Umbilical cord (tissue), 2 donors: ENCODE results near the gene CREBL2. TPM values are rescaled to one million over a fixed set of nuclear protein-coding genes. Genes with fewer than 3 reads are reported as not detected.
"Not testable (repeated sequence)": the region's sequence is repeated elsewhere in the genome, so short reads cannot be mapped to it uniquely, and the experiment has no call there.

Experiments used
- DNase-seq: peaks from one replicate; pipeline ENCODE4 v3.0.0-alpha.2; 2015; ENCODE audit warnings: low spot score
- total RNA-seq: library from RNA; depleted of rRNA; stranded (reverse); fragments of >200 nt; gene quantifications from one replicate; pipeline ENCODE4 v1.2.3, GENCODE V29; 2014; ENCODE audit warnings: low replicate concordance; ENCODE audit not compliant: insufficient read depth

Gene CREBL2, protein sequence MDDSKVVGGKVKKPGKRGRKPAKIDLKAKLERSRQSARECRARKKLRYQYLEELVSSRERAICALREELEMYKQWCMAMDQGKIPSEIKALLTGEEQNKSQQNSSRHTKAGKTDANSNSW
- 19.3 TPM for total RNA-seq

DNA sequence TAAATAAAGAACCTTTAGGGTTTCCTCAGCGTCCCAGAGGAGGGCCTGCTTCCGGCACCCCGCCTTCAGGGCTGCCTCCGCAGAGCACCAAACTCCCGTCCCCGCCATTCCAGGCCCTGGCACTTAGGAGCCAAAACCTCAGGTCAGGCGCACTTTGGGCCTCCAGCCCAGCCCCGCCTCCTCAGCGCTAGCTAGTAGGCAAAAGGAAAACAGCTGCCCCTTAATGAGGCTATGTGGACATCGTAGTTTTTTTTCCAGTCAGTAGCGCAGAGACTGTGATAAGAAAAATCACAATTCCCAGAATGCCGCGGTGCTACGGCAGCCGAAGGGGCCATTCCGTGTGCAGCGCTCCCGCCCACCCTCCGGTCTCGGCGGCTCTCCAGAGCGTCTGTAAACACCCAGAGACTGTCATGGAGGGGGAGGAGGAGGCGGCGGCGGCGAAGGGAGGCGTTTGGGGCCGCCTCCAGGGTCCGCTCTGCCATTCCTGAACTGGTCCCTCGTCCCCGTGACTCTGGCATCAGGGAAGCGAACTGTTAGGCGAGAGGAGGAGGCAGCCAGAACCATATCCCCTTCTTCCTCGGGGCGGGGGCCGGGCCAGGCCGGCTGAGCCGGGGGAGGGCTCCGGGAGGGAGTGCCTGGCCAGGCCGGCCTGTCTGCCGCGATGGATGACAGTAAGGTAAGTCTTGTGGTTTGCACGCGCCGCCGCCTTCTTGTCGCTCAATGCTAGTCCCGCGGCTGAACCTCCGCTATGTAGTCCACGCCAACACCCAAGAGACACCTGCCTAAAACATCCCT lies at the start of gene CREBL2:
CREBL2 (plus strand) TSS at position 365 of the 795 bp plus-strand sequence; CDS start at position 662, 297 bp downstream.
- peak; percentile 98 for DNase-seq

DNA sequence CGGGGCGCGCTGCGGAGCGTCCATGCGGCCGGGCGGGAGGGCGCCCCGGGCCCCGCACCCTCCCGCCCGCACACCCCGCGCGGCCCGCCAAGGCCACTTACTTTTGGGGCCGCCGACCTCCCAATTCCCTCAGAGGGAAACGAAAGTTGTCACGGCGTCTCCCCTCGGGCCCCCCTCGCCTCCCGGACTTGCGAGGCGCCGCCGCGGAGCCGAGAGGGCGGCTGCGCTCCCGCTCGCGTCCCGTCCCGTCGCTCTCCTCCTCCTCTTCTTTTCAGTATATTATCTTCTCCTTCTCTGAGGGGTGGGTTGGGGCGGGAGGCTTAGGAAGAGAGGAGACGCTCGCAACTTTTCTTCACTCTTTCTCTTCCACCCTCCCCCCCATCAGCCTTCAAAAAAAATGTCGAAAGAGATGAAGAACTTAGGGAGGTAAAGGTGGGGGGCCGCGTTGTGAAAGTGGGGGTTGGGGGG lies 49.6 kb upstream of the CREBL2 start:
- peak; percentile 27 for DNase-seq

DNA sequence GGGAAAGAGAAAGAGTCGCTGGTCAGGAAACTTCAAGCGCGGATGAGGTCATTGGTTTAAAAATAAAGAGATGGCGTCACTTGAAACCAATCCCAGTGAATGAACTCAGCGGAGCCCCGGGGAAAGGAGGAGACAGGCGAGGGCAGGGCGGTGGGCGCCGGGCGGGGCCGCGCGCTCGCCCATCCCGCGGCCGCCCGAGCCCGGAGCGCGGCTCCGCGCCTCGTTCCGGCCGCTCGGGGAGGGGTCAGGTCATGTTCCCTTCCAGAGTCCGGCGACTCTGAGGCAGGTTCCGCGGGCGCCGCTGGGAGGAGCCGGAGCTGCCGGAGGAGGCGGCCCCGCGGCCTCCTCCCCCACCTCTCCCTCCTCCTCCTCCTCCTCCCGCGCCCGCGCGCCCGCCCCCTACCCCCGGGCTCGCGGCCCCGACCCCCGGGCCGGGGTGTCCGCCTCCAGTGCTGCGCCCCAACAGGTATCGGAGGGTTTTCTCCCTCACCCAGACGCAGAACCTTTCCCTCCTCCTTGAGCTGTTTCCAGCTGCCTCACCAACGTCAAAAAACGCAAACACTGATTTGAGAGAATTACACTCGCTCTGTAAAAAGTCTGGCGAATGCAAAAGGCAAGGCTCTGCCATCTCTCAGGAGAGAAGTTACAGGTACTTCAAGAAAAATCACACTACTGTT lies 49.0 kb upstream of the CREBL2 start, which contains the start of gene DUSP16:
DUSP16 (minus strand) TSS at position 279 of the 677 bp plus-strand sequence. CDS start 41,765 bp downstream, outside the sequence.
- DNase-seq: peak; percentile 99

DNA sequence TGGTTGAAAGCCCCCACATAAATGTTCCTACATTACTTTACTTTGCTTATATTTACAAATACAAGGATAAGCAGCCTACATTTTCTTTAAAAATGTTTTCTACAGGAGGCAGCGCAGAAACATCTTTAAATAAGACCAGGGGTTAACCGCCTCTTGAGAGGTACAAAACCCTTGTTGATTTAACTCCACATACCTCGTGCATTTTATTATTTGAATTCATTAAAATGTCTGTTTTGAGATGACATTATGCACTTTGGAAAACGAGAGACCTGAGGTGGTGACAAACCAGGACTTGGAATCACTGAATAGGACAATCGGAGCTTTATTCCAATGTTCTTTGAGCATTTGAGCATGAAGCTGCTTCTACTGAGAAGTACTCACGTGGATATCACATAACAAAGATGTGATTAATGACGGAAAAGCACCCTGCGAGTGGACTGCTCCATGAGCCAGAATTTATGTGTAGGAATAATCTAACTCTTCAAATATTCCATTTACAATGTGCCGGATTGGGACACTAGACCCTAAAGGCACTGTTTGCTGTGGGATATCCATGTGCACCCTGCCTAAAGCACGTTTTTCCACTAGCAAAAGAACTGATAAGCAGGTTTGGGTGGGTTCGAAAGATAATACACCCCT lies 48.3 kb upstream of the CREBL2 start:
- DNase-seq: no peak

DNA sequence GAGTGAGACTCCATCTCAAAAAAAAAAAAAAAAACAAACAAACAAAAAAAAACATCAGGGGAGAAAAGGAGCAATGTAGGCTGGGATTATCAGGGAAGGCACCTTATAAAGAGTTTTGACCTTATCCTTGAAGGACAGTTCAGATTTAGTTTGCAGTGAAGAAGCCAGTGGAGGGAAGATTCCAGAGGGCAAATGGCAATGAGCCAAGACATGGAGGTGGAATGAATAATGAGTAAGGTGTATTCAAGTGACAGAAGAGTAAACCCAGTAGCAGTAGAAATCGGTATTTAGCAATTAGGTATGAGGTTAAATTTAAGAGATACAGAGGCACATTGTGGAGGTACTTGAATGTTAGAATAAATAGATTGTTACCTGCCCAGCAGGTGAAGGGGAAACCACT lies 46.8 kb upstream of the CREBL2 start:
- DNase-seq: no peak

DNA sequence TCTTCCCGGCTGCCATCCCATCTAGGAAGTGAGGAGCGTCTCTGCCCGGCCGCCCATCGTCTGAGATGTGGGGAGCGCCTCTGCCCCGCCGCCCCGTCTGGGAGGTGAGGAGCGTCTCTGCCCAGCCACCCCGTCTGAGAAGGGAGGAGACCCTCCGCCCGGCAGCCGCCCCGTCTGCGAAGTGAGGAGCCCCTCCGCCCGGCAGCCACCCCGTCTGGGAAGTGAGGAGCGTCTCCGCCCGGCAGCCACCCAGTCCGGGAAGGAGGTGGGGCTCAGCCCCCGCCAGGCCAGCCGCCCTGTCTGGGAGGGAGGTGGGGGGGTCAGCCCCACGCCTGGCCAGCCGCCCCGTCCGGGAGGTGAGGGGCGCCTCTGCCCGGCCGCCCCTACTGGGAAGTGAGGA lies 45.7 kb upstream of the CREBL2 start:
- DNase-seq: not testable (repeated sequence)

DNA sequence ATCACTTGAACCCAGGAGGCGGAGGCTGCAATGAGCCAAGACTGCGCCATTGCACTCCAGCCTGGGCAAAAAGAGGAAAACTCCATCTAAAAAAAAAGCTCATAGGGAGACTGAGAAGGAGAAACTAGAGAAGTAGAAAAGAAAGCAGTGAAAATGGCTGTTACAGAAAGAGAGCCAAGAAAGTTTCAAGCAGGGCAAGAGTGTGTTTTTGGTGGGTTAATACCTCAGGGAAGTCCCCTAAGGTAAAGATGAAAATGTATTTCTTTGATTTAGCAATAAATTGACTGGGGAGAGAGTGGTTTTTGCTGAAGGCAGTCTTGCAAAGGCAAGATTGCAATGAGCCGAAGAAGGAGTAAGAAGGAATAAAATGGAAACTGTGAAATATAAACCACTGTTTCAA lies 39.0 kb upstream of the CREBL2 start:
- DNase-seq: no peak

DNA sequence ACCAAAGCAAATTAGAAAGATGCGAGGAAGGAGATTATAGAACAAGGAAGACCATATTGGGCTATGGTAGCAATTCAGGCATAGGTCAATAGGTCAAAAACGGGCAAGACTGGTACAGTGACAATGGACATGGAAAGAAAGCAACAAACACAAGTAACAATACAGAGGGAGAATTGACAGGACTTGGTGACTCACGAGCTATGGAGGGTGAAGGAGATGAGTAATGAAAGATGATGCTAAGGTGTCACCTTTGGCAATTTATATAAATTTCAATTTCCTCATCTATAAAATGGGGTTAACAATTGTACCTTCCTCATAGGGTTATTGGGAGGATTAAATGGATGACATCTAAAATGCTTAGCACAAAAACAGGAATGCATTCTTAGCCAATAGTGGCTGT lies 33.9 kb upstream of the CREBL2 start:
- DNase-seq: no peak

DNA sequence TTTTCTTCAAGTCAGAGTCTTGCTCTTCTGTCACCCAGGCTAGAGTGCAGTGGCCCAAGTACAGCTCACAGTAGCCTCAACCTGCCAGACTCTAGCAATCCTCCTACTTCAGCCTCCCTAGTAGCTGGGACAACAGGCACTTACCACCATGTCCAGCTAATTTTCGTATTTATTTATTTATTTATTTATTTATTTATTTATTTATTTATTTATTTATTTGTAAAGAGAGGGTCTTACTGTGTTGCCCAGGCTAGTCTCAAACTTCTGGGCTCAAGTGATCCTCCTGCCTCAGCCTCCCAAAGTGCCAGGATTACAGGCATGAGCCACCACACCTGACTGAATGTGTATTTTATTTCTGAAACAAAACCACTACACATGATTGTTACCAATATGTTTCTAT lies 31.0 kb upstream of the CREBL2 start:
- DNase-seq: not testable (repeated sequence)

DNA sequence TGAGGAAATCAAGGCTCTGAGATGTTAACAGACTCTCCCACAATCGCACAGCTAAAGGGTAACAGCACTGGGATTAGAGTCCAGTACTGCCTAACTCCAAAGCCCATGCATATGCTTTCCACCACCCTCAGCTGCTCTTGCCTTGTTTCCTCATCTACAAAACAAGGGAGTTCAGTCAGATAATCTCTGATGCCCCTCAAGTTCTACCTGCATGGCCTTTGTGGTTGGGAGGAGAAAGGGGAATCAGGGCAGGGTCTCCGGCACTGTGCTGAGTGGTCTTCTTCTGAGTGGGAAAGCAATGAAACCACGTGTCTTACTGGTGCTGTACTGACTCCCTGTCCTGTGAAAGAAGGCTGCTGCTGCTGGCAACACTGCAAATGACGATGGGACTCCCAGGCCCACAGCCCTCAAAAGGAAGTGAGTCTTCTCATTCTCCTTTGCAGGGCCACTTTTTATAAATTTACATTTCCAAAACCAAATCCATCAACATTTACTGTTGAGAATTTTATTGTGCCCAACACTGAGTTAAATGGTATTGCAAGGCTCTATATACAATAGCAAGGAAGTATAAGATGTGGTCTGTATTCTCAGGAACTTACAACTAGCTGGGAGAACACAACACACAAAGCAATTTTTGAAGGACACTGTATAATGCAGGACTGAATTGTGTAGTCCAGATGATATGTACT lies 29.3 kb upstream of the CREBL2 start:
- no peak for DNase-seq

DNA sequence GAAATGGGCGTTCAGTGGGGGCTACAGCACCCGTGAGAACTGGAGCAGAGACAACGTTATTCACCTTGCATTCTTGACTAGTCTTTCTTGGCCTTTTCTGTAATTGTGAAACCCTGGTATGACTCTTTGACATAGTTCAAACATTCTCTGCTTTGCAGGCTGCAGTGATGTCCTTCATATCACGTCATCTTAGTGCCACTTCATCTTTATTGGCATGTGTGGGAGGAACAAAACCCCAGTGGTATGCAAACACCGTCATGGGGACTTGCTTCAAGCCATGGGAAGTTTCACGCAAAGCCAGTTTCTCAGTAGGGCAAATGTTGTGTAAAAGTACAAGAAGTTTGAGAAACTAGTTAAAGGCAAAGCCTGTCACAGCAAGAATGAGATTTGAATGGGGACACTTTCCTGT lies 28.8 kb upstream of the CREBL2 start:
- peak; percentile 39 for DNase-seq

DNA sequence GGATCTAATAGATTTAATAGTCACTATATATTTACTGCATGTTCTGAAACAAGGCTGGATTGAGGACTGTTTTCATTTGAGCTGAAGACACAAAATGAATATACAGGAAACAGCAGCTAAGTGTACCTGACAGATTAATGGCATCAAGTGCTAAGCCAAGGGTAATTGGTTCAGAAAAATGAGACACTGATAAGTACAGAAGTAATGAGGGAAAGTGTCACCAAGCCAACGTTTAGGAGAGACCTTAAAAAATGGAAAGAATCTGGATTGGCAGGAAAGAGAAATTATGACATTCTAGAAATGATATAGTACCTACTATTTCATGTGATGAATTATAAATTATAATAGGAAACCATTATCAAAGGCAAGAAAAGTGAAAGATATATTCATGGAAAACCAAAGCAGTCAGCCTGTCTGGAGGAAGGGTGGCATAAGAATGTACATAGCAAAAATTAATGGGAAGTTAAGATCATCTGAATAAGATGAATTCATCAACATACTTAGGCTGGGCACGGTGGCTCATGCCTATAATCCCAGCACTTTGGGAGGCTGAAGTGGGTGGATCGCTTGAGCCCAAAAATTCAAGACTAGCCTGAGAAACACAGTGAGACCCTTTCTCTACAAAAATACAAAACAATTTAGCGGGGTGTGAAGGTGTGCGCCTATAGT lies 28.0 kb upstream of the CREBL2 start:
- DNase-seq: no peak

DNA sequence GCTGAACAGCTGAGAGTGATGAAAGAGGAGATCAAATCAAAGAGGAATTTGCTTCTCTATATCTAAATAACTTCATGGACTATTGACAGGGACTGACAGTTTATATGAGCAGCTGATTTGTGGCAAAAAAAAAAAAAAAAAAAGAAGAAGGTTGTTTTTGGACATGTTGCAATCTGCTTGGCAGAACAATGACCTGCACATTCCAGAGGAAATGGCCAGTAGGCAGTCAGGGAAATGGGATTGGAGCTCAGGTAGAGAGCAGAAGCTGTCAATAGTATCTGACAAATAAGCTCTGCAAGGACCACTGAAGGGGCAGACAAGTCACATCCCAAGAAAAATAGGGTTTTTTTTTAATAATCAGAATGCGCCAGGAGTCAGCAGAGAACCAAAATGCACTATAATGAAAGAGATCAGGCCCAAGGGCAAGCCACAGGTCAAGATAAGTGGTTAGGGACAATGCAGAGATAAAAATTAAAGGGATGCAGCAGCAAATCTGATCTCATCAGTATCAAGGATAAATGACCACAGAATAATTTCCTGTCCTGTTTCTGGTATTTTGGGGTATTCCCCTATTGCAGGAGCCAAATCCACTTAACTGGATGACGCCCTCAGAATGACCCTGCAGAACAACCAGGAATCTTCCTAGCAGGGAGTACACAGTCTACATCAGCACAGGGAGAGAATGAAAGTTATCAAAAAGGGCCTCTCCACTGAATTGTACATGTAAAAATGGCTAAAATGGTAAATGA lies 26.4 kb upstream of the CREBL2 start:
- no peak for DNase-seq

DNA sequence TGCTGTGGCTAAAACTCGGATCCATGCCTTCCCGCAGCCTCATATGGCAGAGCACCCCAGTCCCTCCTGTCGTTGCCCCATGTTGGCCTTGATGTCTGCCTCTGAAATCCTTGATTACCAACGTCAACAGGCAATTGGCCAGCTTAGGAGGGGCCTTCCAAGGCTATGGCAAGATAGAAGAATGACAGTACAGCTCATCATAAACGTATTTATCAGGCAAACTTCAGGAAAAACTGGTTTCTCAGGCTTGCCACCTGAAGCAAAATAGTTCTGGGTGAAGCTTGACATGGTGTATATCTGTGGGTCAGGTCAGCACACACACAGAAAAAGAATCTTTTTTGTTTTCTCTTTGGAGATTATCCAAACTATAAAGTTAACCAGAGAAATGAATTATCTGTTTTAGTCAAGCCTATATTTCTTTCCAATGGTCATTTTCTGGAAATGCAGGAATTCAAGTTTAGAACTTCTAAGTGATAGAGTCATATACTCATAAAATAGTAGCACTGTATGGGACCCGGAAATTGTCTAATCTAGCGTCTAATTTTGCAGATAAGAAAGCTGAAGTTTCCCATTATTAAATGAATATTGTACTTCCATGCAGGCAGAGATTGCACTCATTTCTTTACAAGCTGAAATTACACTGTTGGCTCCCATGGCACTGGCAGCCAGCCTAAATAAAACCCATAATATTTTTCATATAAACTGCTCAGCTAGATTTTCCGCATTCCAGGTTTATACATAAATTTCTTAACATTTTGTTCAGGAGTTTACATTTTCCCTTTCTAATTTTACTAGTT lies 24.6 kb upstream of the CREBL2 start:
- DNase-seq: peak; percentile 64

DNA sequence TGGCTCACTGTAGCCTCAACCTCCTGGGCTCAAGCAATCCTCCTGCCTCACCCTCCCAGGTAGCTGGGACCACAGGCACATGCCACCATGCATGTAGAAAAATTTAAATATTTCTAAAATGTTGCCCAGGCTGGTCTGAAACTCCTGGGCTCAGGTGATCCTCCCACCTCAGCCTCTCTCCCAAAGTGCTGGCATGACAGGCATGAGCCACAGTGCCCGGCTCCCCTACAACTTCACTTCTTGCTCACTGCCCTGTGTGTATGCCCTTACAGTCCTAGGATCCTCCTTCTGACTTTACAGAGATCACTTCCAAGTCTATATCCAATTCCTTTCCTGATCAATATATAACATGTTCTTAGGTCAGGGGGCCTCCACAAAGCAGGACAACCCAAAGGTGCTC lies 23.8 kb upstream of the CREBL2 start:
- no peak for DNase-seq

DNA sequence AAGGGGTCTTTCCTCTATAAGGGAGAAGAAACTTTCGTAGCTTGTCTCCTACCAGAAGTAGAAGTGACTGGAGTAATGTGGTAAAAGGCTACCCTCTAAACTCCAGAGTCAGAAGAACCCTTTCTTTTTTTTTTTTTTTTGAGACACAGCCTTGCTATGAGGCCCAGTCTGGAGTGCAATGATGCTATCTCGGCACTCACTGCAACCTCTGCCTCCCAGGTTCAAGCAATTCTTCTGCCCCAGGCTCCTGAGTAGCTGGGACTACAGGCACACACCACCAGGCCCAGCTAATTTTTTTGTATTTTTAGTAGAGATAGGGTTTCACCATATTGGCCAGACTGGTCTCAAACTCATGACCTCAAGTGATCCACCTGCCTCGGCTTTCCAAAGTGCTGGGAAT lies 23.2 kb upstream of the CREBL2 start:
- not testable (repeated sequence) for DNase-seq

DNA sequence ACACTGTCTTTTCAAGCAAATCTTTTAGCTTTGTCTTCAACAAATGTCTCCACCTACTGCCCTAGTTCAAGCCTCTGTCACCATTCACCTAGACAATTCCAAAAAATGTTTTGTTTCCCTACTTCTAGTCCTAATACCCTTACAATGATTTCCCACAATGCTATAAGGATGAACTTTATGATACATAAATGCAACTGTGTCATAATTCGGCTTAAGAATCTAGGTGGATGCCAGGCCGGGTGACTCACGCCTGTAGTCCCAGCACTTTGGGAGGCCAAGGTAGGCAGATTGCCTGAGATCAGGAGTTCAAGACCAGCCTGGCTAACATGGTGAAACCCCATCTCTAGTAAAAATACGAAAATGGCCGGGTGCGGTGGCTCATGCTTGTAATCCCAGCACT lies 20.7 kb upstream of the CREBL2 start:
- DNase-seq: no peak

DNA sequence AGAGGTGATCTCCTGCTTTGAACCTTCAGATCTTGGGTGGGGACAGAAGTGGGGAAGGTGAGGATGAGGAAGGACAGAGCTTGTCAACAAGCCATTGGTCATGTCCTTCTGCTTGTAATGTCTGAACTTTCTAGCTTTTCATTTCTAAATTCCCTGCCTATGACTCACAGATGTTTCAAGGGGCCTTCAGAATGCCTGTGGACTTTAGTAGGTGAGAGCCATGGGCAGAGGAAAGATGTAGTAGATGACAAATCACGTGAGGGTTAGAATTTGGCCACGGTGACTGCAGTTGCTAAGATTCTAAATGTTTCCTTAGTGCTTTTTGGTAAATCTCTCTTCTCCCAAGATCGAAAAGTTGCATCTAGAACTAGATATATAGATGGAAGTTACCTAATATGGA lies 18.7 kb upstream of the CREBL2 start:
- no peak for DNase-seq

DNA sequence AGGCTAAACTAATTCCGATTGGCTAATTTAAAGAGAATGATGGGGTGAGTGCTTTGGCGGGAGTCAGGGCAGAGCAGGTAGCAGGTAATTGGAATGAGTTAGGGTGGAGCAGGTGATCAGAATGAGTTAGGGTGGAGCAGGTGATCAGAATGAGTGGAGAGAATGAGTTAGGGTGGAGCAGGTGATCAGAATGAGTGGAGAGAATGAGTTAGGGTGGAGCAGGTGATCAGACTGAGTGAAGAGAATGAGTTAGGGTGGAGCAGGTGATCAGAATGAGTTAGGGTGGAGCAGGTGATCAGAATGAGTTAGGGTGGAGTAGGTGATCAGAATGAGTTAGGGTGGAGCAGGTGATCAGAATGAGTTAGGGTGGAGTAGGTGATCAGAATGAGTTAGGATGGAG lies 15.7 kb upstream of the CREBL2 start:
- DNase-seq: not testable (repeated sequence)
